Measurements from ENCODE around the gene TMEM258.

- TF ChIP-seq POLR2A (IDR thresholded peaks at IDR 0.05): no peak
- TF ChIP-seq, protein P1, sequence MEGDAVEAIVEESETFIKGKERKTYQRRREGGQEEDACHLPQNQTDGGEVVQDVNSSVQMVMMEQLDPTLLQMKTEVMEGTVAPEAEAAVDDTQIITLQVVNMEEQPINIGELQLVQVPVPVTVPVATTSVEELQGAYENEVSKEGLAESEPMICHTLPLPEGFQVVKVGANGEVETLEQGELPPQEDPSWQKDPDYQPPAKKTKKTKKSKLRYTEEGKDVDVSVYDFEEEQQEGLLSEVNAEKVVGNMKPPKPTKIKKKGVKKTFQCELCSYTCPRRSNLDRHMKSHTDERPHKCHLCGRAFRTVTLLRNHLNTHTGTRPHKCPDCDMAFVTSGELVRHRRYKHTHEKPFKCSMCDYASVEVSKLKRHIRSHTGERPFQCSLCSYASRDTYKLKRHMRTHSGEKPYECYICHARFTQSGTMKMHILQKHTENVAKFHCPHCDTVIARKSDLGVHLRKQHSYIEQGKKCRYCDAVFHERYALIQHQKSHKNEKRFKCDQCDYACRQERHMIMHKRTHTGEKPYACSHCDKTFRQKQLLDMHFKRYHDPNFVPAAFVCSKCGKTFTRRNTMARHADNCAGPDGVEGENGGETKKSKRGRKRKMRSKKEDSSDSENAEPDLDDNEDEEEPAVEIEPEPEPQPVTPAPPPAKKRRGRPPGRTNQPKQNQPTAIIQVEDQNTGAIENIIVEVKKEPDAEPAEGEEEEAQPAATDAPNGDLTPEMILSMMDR (IDR thresholded peaks at IDR 0.05): no peak
Observed at GRCh38 chr11:61782299-61782698, 10.1 kb downstream of the TMEM258 start.
